Panc1 (cell line): ENCODE measurements around the gene BCAS3. TPM values are rescaled to one million over a fixed set of nuclear protein-coding genes. Genes with fewer than 3 reads are reported as not detected.

Experiments
- ATAC-seq: fragments of 200-7000 bp; cut with Tn5 transposase; 2 replicates; pipeline ENCODE4 v1.9.1; 2020; ENCODE audit warnings: mild to moderate bottlenecking, moderate library complexity
- BruUV-seq: library from RNA; stranded (reverse); fragments of 400-500 nt; replicated peaks from 2 replicates; lab custom pipeline; 2021; lab: Mats Ljungman, UMichigan
- CTCF ChIA-PET: fragments of 300-600 bp; sonication (Branson Sonifier 250); formaldehyde crosslinking; loops from one replicate; lab custom pipeline; 2022; ENCODE audit warnings: antibody characterized with exemption; lab: Charles Lee
- POLR2A ChIA-PET: fragments of 300-600 bp; sonication (Branson Sonifier 250); formaldehyde crosslinking; loops from one replicate; lab custom pipeline; 2022; ENCODE audit warnings: antibody characterized with exemption; lab: Charles Lee
- DNase-seq: peaks from one replicate; pipeline ENCODE4 v3.0.0-alpha.2; 2010; ENCODE audit warnings: low read depth, low spot score
- H3K27ac ChIP-seq: 2 replicates; pipeline ENCODE4 v1.5.1; 2011; ENCODE audit warnings: mild to moderate bottlenecking, low read length, inconsistent platforms
- H3K27me3 ChIP-seq: fragments of 200-500 bp; sonication (Bioruptor generic); 2 replicates; pipeline ENCODE4 v1.6.0; 2014; ENCODE audit warnings: low read length, inconsistent platforms; ENCODE audit not compliant: control insufficient read depth, insufficient read depth
- H3K36me3 ChIP-seq: fragments of 200-500 bp; sonication (Bioruptor generic); 2 replicates; pipeline ENCODE4 v1.5.1; 2014; ENCODE audit warnings: inconsistent platforms, mild to moderate bottlenecking, low read length, moderate library complexity; ENCODE audit not compliant: control insufficient read depth, insufficient read depth
- H3K4me1 ChIP-seq: 2 replicates; pipeline ENCODE4 v1.5.1; 2011; ENCODE audit warnings: inconsistent platforms, mild to moderate bottlenecking, low read length, moderate library complexity; ENCODE audit not compliant: control insufficient read depth, insufficient read depth
- H3K4me3 ChIP-seq, 2 experiments: 2 replicates each; pipeline ENCODE4 v1.5.1; 2011 to 2012; ENCODE audit warnings: low read depth in 2 of 2, low read length in 2 of 2, mild to moderate bottlenecking in 2 of 2, inconsistent platforms in 1 of 2, moderate library complexity in 1 of 2
- H3K9me3 ChIP-seq: fragments of 200-500 bp; sonication (Bioruptor generic); 2 replicates; pipeline ENCODE4 v1.5.1; 2014; ENCODE audit warnings: low read depth, mild to moderate bottlenecking, inconsistent platforms, low read length, moderate library complexity; ENCODE audit not compliant: control insufficient read depth, insufficient read depth
- POLR2AphosphoS5 ChIP-seq: IDR thresholded peaks from 2 replicates; pipeline ENCODE4 v1.6.1; 2012; ENCODE audit warnings: mild to moderate bottlenecking, low read depth, low read length, moderate library complexity
- SIN3A ChIP-seq: IDR thresholded peaks from 2 replicates; pipeline ENCODE4 v1.6.1; 2012; ENCODE audit warnings: low read depth, mild to moderate bottlenecking, low read length, moderate library complexity, borderline replicate concordance; ENCODE audit not compliant: insufficient read depth
- TCF7L2 ChIP-seq: IDR thresholded peaks from 2 replicates; pipeline ENCODE4 v1.6.1; 2011; ENCODE audit warnings: mild to moderate bottlenecking, low read depth, low read length, inconsistent platforms
- in situ Hi-C: cut with HindIII; loops from 2 replicates; pipeline ENCODE4 v1.10.0; 2016; ENCODE audit warnings: low sequenced_read_pairs, low pct_unique_long_range_greater_than_20kb
- intact Hi-C: fragments of 100-400 bp; cut with micrococcal nuclease; formaldehyde crosslinking; loops from one replicate; pipeline ENCODE4 v1.10.0; 2022; ENCODE audit not compliant: unreplicated experiment
- total RNA-seq: library from RNA; stranded (reverse); gene quantifications from one replicate; pipeline ENCODE4 v1.2.1, GENCODE V29; 2021; ENCODE audit not compliant: unreplicated experiment
- TF ChIP-seq, protein P1 (sequence below): fragments of 450-650 bp; IDR thresholded peaks from 2 replicates; pipeline ENCODE4 v1.5.1; 2017; ENCODE audit warnings: mild to moderate bottlenecking
- TF ChIP-seq, protein P2 (sequence below), 2 experiments: IDR thresholded peaks; 2 replicates each; pipeline ENCODE4 v1.6.1; 2011 to 2012; ENCODE audit warnings: low read depth in 2 of 2, control low read depth in 1 of 2, low read length in 1 of 2, mild to moderate bottlenecking in 1 of 2, moderate library complexity in 1 of 2; ENCODE audit not compliant: insufficient read depth in 1 of 2

BCAS3 gene
- total RNA-seq, 1 experiment from 2014 or later = 9.3 TPM

DNA sequence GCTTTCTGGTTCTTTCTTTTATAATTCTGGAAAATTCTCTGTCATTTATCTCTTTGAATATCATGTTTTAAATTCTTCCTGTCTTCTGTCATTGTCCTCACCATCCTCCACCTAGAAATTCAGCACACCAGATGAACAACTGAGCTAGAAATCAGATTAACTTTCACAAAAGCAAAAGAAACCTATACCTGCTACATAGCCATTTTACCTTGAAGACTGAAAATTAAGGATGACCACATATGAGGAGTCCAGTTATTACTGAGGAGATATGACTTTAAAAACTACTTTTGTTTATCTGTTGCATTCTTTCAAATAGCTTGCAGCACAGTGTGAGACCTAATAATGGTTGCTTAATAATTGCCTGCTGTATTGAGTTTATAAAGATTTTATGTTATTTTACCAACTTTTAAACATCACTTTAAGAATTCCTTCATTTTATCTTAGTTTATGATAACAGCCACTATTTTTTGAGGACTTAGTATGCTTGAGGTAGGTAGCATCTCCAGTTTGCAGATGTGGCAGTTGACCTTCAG, 104.3 kb downstream of the BCAS3 start:
- BruUV-seq = no TSS peak
- H3K36me3 ChIP-seq = no peaks in the 10 kb centered on the region
- ATAC-seq (no peak), DNase-seq (no peak)
- H3K27me3 ChIP-seq = no peaks in the 10 kb centered on the region
- TF ChIP-seq TCF7L2 = no peak
- H3K4me1 ChIP-seq = no peaks in the 10 kb centered on the region
- H3K4me3 ChIP-seq = no peak overlapping the region
- in situ Hi-C loops = no loop called here
- ChIA-PET CTCF (no interaction called here), POLR2A (no interaction called here)
- H3K9me3 ChIP-seq = no peaks in the 10 kb centered on the region
- intact Hi-C loops = no loop called here
- H3K27ac ChIP-seq = no peak overlapping the region

DNA sequence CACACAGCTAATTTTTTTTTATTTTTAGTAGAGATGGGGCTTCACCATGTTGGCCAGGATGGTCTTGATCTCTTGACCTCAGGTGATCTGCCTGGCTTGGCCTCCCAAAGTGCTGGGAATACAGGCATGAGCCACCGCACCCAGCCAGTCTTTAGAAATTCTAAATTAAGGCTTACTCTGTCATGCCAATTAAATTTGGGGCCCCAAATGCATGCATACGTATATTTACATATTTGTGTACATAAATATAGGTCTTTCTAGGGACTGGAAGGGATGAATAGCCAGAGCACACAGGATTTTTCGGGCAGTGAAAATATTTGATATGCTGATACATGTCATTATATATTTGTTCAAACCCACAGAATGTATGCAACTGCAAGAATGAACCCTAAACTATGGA, 105.1 kb downstream of the BCAS3 start:
- no peaks in the 10 kb centered on the region for H3K27me3 ChIP-seq
- ChIA-PET CTCF (no interaction called here), POLR2A (no interaction called here)
- no peak for DNase-seq
- no peak for ATAC-seq
- TF ChIP-seq, protein P1, sequence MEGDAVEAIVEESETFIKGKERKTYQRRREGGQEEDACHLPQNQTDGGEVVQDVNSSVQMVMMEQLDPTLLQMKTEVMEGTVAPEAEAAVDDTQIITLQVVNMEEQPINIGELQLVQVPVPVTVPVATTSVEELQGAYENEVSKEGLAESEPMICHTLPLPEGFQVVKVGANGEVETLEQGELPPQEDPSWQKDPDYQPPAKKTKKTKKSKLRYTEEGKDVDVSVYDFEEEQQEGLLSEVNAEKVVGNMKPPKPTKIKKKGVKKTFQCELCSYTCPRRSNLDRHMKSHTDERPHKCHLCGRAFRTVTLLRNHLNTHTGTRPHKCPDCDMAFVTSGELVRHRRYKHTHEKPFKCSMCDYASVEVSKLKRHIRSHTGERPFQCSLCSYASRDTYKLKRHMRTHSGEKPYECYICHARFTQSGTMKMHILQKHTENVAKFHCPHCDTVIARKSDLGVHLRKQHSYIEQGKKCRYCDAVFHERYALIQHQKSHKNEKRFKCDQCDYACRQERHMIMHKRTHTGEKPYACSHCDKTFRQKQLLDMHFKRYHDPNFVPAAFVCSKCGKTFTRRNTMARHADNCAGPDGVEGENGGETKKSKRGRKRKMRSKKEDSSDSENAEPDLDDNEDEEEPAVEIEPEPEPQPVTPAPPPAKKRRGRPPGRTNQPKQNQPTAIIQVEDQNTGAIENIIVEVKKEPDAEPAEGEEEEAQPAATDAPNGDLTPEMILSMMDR = no peak
- TF ChIP-seq SIN3A (no peak), POLR2AphosphoS5 (no peak), TCF7L2 (no peak)
- TF ChIP-seq, protein P2, sequence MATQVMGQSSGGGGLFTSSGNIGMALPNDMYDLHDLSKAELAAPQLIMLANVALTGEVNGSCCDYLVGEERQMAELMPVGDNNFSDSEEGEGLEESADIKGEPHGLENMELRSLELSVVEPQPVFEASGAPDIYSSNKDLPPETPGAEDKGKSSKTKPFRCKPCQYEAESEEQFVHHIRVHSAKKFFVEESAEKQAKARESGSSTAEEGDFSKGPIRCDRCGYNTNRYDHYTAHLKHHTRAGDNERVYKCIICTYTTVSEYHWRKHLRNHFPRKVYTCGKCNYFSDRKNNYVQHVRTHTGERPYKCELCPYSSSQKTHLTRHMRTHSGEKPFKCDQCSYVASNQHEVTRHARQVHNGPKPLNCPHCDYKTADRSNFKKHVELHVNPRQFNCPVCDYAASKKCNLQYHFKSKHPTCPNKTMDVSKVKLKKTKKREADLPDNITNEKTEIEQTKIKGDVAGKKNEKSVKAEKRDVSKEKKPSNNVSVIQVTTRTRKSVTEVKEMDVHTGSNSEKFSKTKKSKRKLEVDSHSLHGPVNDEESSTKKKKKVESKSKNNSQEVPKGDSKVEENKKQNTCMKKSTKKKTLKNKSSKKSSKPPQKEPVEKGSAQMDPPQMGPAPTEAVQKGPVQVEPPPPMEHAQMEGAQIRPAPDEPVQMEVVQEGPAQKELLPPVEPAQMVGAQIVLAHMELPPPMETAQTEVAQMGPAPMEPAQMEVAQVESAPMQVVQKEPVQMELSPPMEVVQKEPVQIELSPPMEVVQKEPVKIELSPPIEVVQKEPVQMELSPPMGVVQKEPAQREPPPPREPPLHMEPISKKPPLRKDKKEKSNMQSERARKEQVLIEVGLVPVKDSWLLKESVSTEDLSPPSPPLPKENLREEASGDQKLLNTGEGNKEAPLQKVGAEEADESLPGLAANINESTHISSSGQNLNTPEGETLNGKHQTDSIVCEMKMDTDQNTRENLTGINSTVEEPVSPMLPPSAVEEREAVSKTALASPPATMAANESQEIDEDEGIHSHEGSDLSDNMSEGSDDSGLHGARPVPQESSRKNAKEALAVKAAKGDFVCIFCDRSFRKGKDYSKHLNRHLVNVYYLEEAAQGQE (IDR thresholded peaks at IDR 0.05; ENCODE audit: insufficient read depth in 1 of 2, low read depth in 2 of 2, low read length in 1 of 2) = no peak
- H3K36me3 ChIP-seq = no peaks in the 10 kb centered on the region
- in situ Hi-C loops = no loop called here
- no peaks in the 10 kb centered on the region for H3K4me1 ChIP-seq
- no peak overlapping the region for H3K27ac ChIP-seq
- H3K9me3 ChIP-seq = no peaks in the 10 kb centered on the region
- intact Hi-C loops = no loop called here
- no peak overlapping the region for H3K4me3 ChIP-seq
- no TSS peak for BruUV-seq

DNA sequence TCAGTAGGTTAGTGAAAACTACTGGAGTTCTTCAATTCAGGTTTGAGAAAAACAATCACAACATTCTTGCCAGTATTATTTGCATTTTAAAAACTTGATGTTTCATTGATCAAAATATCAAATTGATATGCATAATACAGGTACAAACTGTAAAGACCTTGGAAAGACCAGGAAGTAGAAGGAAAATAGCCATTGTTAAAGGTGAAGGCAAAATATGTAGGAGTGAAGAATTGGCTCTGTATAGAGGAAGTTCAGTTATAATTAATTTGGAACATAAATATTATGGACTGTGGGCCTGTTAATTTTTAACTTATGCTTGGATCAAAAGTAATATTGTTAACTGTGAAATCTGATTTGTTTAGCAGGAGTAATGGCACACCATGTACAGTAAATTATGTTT, 112.6 kb downstream of the BCAS3 start:
- intact Hi-C loops (no loop called here), in situ Hi-C loops (no loop called here)
- Histone ChIP-seq H3K27ac (no peak overlapping the region), H3K4me3 (no peak overlapping the region), H3K36me3 (no peaks in the 10 kb centered on the region), H3K4me1 (no peaks in the 10 kb centered on the region), H3K9me3 (no peaks in the 10 kb centered on the region), H3K27me3 (no peaks in the 10 kb centered on the region)
- ATAC-seq = no peak
- TF ChIP-seq, protein P1 = no peak
- no peak for TF ChIP-seq SIN3A
- TF ChIP-seq POLR2AphosphoS5 = no peak
- ChIA-PET POLR2A (no interaction called here), CTCF (no interaction called here)
- no peak for DNase-seq
- BruUV-seq = no TSS peak
